SU-DHL-6 (cell line): ENCODE results near the gene HSPA1A.
A peak's percentile ranks its signal among the peaks of the same experiment; 100 is the strongest.
"Not testable (repeated sequence)": the region's sequence is repeated elsewhere in the genome, so short reads cannot be mapped to it uniquely, and the experiment has no call there.

Experiments used
- H2AFZ ChIP-seq: fragments of 200-600 bp; sonication (generic); 2 replicates; pipeline ENCODE4 v1.6.1; 2014; ENCODE audit warnings: low read depth, mild to moderate bottlenecking, moderate library complexity, mixed read lengths, antibody characterized with exemption, low read length; ENCODE audit not compliant: severe bottlenecking
- H3F3A ChIP-seq: fragments of 200-600 bp; shearing (Covaris generic); 2 replicates; pipeline ENCODE4 v1.6.0; 2016; ENCODE audit warnings: antibody characterized with exemption, mild to moderate bottlenecking; ENCODE audit not compliant: insufficient read depth
- H3K27ac ChIP-seq: fragments of 200-600 bp; sonication (generic); 2 replicates; pipeline ENCODE4 v1.5.1; 2016; ENCODE audit warnings: low read depth, mild to moderate bottlenecking, low read length, moderate library complexity, mixed read lengths
- H3K27me3 ChIP-seq: fragments of 200-600 bp; sonication (generic), shearing (Covaris generic); 2 replicates; pipeline ENCODE4 v1.6.0; 2014; ENCODE audit warnings: mild to moderate bottlenecking, low read length
- H3K36me3 ChIP-seq: fragments of 200-600 bp; sonication (generic); 2 replicates; pipeline ENCODE4 v1.6.1; 2014; ENCODE audit warnings: mild to moderate bottlenecking, low read length, mixed read lengths
- H3K4me2 ChIP-seq: fragments of 300-600, 200-600 bp; shearing (Covaris generic), sonication (generic); 2 replicates; pipeline ENCODE4 v1.6.0; 2014; ENCODE audit warnings: low read length, low read depth, mild to moderate bottlenecking; ENCODE audit not compliant: poor library complexity, severe bottlenecking
- H3K4me3 ChIP-seq: fragments of 200-600 bp; sonication (generic); 2 replicates; pipeline ENCODE4 v1.5.1; 2014; ENCODE audit warnings: antibody characterized with exemption, low read length, mild to moderate bottlenecking, mixed read lengths; ENCODE audit not compliant: insufficient read depth, poor library complexity, severe bottlenecking
- H3K79me2 ChIP-seq: fragments of 200-600 bp; sonication (generic); 2 replicates; pipeline ENCODE4 v1.6.1; 2014; ENCODE audit warnings: mild to moderate bottlenecking, low read length, moderate library complexity; ENCODE audit not compliant: insufficient read depth
- H3K9ac ChIP-seq: fragments of 200-600 bp; sonication (generic); 2 replicates; pipeline ENCODE4 v1.7.0; 2014; ENCODE audit warnings: mild to moderate bottlenecking, low read length
- H3K9me2 ChIP-seq: fragments of 200-600 bp; sonication (generic); replicated peaks from 2 replicates; pipeline ENCODE4 v1.6.1; 2014; ENCODE audit warnings: low read length; ENCODE audit not compliant: insufficient read depth
- H3K9me3 ChIP-seq: fragments of 200-600 bp; sonication (generic); 2 replicates; pipeline ENCODE4 v1.6.1; 2014; ENCODE audit warnings: low read length, mixed read lengths; ENCODE audit not compliant: insufficient read depth
- H4K20me1 ChIP-seq: fragments of 200-600 bp; sonication (generic); 2 replicates; pipeline ENCODE4 v1.6.1; 2014; ENCODE audit warnings: low read depth, mild to moderate bottlenecking, antibody characterized with exemption, low read length, moderate library complexity, mixed read lengths
- CTCF ChIP-seq: fragments of 200-600 bp; sonication (generic); IDR thresholded peaks from one replicate; pipeline ENCODE4 v1.5.1; 2017; ENCODE audit warnings: antibody characterized with exemption, mild to moderate bottlenecking, low read length, moderate library complexity; ENCODE audit not compliant: insufficient read depth, poor library complexity, severe bottlenecking
- EZH2phosphoT487 ChIP-seq: fragments of 200-600 bp; sonication (generic), shearing (Covaris generic); conservative IDR thresholded peaks from 2 replicates; pipeline ENCODE4 v1.6.1; 2018; ENCODE audit warnings: mild to moderate bottlenecking, antibody characterized with exemption, low read length, moderate library complexity, mixed read lengths

Gene HSPA1A

GRCh38 chr6:31819871-31820299, 4.5 kb downstream of the HSPA1A start:
- Histone ChIP-seq H4K20me1 (no peaks in the 10 kb centered on the region), H3K9me2 (no peaks in the 10 kb centered on the region), H3K4me3 (no peak overlapping the region), H3F3A (peaks cover 4% of the 10 kb centered on the region; the same call in 1 of the 2 replicates), H3K79me2 (no peaks in the 10 kb centered on the region), H3K9ac (no peak overlapping the region), H3K27ac (no peak overlapping the region), H3K36me3 (no peaks in the 10 kb centered on the region), H2AFZ (no peak overlapping the region), H3K4me2 (no peak overlapping the region), H3K27me3 (no peaks in the 10 kb centered on the region), H3K9me3 (no peaks in the 10 kb centered on the region)
- TF ChIP-seq CTCF (no peak), EZH2phosphoT487 (no peak)

GRCh38 chr6:31820399-31820798, 5.1 kb downstream of the HSPA1A start:
- H3K79me2 ChIP-seq, H3K9me2 ChIP-seq, H3K4me3 ChIP-seq, H3K9me3 ChIP-seq, H4K20me1 ChIP-seq, H3K36me3 ChIP-seq, H3K27me3 ChIP-seq, H3K27ac ChIP-seq, H3F3A ChIP-seq, H3K4me2 ChIP-seq, H3K9ac ChIP-seq, H2AFZ ChIP-seq: not testable (repeated sequence)

- no peaks in the 10 kb centered on the region for H3K9me2 ChIP-seq
- H3K27me3 ChIP-seq, result no peaks in the 10 kb centered on the region
- no peaks in the 10 kb centered on the region for H3K79me2 ChIP-seq
- H3K9ac ChIP-seq, result peak overlapping the region; percentile 65
- no peaks in the 10 kb centered on the region for H4K20me1 ChIP-seq
- H3K27ac ChIP-seq, result peak overlapping the region; percentile 44; the same call in 1 of the 2 replicates
- H3K4me3 ChIP-seq, result peak overlapping the region; percentile 63
- no peaks in the 10 kb centered on the region for H3K36me3 ChIP-seq
- H3F3A ChIP-seq, result peaks cover 4% of the 10 kb centered on the region; the same call in 1 of the 2 replicates
- no peaks in the 10 kb centered on the region for H3K9me3 ChIP-seq
- peak overlapping the region; percentile 73 for H3K4me2 ChIP-seq
- no peak for TF ChIP-seq EZH2phosphoT487
- no peak for TF ChIP-seq CTCF
- H2AFZ ChIP-seq, result peak overlapping the region; percentile 89
Measured at GRCh38 chr6:31821301-31822035, 6.1 kb downstream of the HSPA1A start.
